ENCODE results near the gene KCNJ8. TPM values are rescaled to one million over a fixed set of nuclear protein-coding genes. Genes with fewer than 3 reads are reported as not detected.

Gene KCNJ8
- total RNA-seq, 1 donor from 2014 or later = 0.93 TPM

DNA sequence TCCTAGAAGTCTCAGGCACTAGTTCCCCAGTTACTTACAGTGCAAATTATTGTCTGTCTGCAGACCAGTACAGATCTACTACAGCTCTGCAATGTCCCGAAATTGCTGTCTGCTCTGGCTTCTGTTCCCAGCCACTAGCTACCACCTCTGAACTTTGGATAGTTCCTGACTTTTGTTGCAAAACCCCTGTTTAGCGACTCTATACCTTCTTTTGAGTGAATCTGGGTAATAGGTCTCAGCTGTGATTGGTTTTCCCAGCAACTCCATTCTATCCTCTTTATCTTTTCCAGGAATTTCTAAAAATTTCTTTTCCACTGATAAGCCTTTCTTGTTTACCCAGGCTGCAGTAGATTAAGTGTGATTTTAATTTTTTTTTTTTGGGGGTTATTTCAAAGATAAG lies 16.8 kb downstream of the KCNJ8 start:
- no peaks in the 10 kb centered on the region for H3K27me3 ChIP-seq (ENCODE audit: insufficient read depth, low read length)
- Mint-ChIP-seq H3K27ac (ENCODE audit: unreplicated experiment) (no peak overlapping the region), H3K4me3 (ENCODE audit: unreplicated experiment) (no peak overlapping the region), H3K9me3 (ENCODE audit: unreplicated experiment) (no peaks in the 10 kb centered on the region), H3K36me3 (ENCODE audit: low read depth, unreplicated experiment) (no peaks in the 10 kb centered on the region), H3K4me1 (ENCODE audit: low read depth, unreplicated experiment) (no peaks in the 10 kb centered on the region), H3K27me3 (ENCODE audit: low read depth, unreplicated experiment) (peaks cover 4% of the 10 kb centered on the region)
- FAIRE-seq (no peak), DNase-seq (ENCODE audit: low read depth) (no peak)
- no peak overlapping the region for H3K4me2 ChIP-seq (ENCODE audit: low read length)
- H4K20me1 ChIP-seq (ENCODE audit: insufficient read depth, low read length) = no peaks in the 10 kb centered on the region
- no peak overlapping the region for H3K9ac ChIP-seq (ENCODE audit: low read length)
- no peak overlapping the region for H2AFZ ChIP-seq (ENCODE audit: low read depth, low read length)
- no peaks in the 10 kb centered on the region for H3K36me3 ChIP-seq (ENCODE audit: insufficient read depth, low read length)
- TF ChIP-seq, protein P1, sequence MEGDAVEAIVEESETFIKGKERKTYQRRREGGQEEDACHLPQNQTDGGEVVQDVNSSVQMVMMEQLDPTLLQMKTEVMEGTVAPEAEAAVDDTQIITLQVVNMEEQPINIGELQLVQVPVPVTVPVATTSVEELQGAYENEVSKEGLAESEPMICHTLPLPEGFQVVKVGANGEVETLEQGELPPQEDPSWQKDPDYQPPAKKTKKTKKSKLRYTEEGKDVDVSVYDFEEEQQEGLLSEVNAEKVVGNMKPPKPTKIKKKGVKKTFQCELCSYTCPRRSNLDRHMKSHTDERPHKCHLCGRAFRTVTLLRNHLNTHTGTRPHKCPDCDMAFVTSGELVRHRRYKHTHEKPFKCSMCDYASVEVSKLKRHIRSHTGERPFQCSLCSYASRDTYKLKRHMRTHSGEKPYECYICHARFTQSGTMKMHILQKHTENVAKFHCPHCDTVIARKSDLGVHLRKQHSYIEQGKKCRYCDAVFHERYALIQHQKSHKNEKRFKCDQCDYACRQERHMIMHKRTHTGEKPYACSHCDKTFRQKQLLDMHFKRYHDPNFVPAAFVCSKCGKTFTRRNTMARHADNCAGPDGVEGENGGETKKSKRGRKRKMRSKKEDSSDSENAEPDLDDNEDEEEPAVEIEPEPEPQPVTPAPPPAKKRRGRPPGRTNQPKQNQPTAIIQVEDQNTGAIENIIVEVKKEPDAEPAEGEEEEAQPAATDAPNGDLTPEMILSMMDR (IDR thresholded peaks at IDR 0.05; ENCODE audit: insufficient read depth, low read depth, low read length) = no peak
- no peak for TF ChIP-seq EZH2 (IDR thresholded peaks at IDR 0.05; ENCODE audit: insufficient read depth, low read length)
- no peaks in the 10 kb centered on the region for H3K9me3 ChIP-seq (ENCODE audit: insufficient read depth, low read depth, low read length)
- H3K4me1 ChIP-seq (ENCODE audit: insufficient read depth, low read length) = no peaks in the 10 kb centered on the region
- no peak overlapping the region for H3K27ac ChIP-seq (ENCODE audit: low read depth, low read length)
- no peaks in the 10 kb centered on the region for H3K79me2 ChIP-seq (ENCODE audit: insufficient read depth, low read length)
- no peak overlapping the region for H3K4me3 ChIP-seq (ENCODE audit: insufficient read depth, low read depth, low read length)

DNA sequence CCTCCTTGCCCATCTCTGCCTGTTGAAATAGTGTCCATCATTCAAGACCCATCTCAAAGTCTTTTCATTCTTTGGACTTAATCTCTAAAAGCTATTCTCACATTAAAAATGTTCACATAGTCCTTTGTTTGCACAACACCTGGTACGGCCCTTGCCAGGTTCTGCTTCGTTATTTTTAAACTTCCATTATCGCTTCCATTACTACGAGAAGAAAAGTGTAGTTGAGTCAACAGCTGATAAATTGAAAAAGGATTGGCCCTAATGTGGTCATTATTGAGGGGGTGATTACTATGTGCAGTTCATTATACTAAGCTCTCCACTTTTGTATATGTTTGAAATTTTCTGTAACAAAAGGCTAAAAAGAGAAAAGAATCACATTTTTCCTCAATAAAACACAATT lies 17.8 kb downstream of the KCNJ8 start:
- Histone ChIP-seq H2AFZ (ENCODE audit: low read depth, low read length) (no peak overlapping the region), H3K9ac (ENCODE audit: low read length) (no peak overlapping the region), H3K9me3 (ENCODE audit: insufficient read depth, low read depth, low read length) (no peaks in the 10 kb centered on the region), H3K79me2 (ENCODE audit: insufficient read depth, low read length) (no peaks in the 10 kb centered on the region), H3K4me3 (ENCODE audit: insufficient read depth, low read depth, low read length) (no peak overlapping the region), H3K36me3 (ENCODE audit: insufficient read depth, low read length) (no peaks in the 10 kb centered on the region), H4K20me1 (ENCODE audit: insufficient read depth, low read length) (no peaks in the 10 kb centered on the region), H3K27me3 (ENCODE audit: insufficient read depth, low read length) (no peaks in the 10 kb centered on the region), H3K4me1 (ENCODE audit: insufficient read depth, low read length) (no peaks in the 10 kb centered on the region), H3K4me2 (ENCODE audit: low read length) (no peak overlapping the region), H3K27ac (ENCODE audit: low read depth, low read length) (no peak overlapping the region)
- TF ChIP-seq, protein P1 (IDR thresholded peaks at IDR 0.05; ENCODE audit: insufficient read depth, low read depth, low read length) = no peak
- TF ChIP-seq EZH2 (IDR thresholded peaks at IDR 0.05; ENCODE audit: insufficient read depth, low read length) = no peak
- FAIRE-seq (no peak), DNase-seq (ENCODE audit: low read depth) (no peak)
- Mint-ChIP-seq H3K27me3 (ENCODE audit: low read depth, unreplicated experiment) (peaks cover 4% of the 10 kb centered on the region), H3K9me3 (ENCODE audit: unreplicated experiment) (no peaks in the 10 kb centered on the region), H3K4me1 (ENCODE audit: low read depth, unreplicated experiment) (no peaks in the 10 kb centered on the region), H3K4me3 (ENCODE audit: unreplicated experiment) (no peak overlapping the region), H3K36me3 (ENCODE audit: low read depth, unreplicated experiment) (no peaks in the 10 kb centered on the region), H3K27ac (ENCODE audit: unreplicated experiment) (no peak overlapping the region)

DNA sequence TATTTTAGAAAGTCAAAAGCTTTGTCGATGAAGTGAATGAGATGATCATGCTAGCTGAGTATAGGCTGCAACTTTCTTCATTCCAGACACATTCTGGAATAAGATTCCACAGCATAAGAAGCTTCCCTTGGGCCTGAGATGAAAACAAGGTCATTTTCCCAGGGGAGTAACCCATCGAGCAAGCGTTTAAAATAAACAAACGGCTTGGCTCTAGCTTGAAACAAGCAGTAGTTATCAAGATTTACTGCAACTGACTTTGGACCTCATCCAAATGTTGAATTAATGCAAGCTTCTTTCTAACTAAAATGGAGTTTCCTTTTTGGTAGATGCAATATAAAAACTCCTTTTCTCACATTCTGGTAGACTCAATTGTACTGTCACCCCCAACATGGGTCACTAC lies 23.0 kb downstream of the KCNJ8 start:
- FAIRE-seq = no peak
- no peaks in the 10 kb centered on the region for H4K20me1 ChIP-seq (ENCODE audit: insufficient read depth, low read length)
- no peaks in the 10 kb centered on the region for H3K27me3 ChIP-seq (ENCODE audit: insufficient read depth, low read length)
- no peaks in the 10 kb centered on the region for H3K36me3 ChIP-seq (ENCODE audit: insufficient read depth, low read length)
- TF ChIP-seq, protein P1 (IDR thresholded peaks at IDR 0.05; ENCODE audit: insufficient read depth, low read depth, low read length) = no peak
- TF ChIP-seq EZH2 (IDR thresholded peaks at IDR 0.05; ENCODE audit: insufficient read depth, low read length) = no peak
- H3K27ac Mint-ChIP-seq (ENCODE audit: unreplicated experiment) = no peak overlapping the region
- no peaks in the 10 kb centered on the region for H3K4me1 Mint-ChIP-seq (ENCODE audit: low read depth, unreplicated experiment)
- peaks cover 2% of the 10 kb centered on the region for H3K9me3 Mint-ChIP-seq (ENCODE audit: unreplicated experiment)
- DNase-seq (ENCODE audit: low read depth) = no peak
- H3K4me3 Mint-ChIP-seq (ENCODE audit: unreplicated experiment) = no peak overlapping the region
- H3K4me3 ChIP-seq (ENCODE audit: insufficient read depth, low read depth, low read length) = no peak overlapping the region
- H3K27ac ChIP-seq (ENCODE audit: low read depth, low read length) = no peak overlapping the region
- no peaks in the 10 kb centered on the region for H3K79me2 ChIP-seq (ENCODE audit: insufficient read depth, low read length)
- no peak overlapping the region for H2AFZ ChIP-seq (ENCODE audit: low read depth, low read length)
- no peak overlapping the region for H3K4me2 ChIP-seq (ENCODE audit: low read length)
- H3K27me3 Mint-ChIP-seq (ENCODE audit: low read depth, unreplicated experiment) = peaks cover 4% of the 10 kb centered on the region
- H3K36me3 Mint-ChIP-seq (ENCODE audit: low read depth, unreplicated experiment) = no peaks in the 10 kb centered on the region
- H3K9ac ChIP-seq (ENCODE audit: low read length) = no peak overlapping the region
- no peaks in the 10 kb centered on the region for H3K4me1 ChIP-seq (ENCODE audit: insufficient read depth, low read length)
- no peaks in the 10 kb centered on the region for H3K9me3 ChIP-seq (ENCODE audit: insufficient read depth, low read depth, low read length)

Measured in astrocyte (in vitro differentiated cells and primary cell).